ENCODE data around the gene PYHIN1. TPM values are rescaled to one million over a fixed set of nuclear protein-coding genes. Genes with fewer than 3 reads are reported as not detected.

PYHIN1 gene
- total and polyA plus RNA-seq, 7 experiments from 2014 or later, result 8.4 to 48.2 (median 32.1) TPM

DNA sequence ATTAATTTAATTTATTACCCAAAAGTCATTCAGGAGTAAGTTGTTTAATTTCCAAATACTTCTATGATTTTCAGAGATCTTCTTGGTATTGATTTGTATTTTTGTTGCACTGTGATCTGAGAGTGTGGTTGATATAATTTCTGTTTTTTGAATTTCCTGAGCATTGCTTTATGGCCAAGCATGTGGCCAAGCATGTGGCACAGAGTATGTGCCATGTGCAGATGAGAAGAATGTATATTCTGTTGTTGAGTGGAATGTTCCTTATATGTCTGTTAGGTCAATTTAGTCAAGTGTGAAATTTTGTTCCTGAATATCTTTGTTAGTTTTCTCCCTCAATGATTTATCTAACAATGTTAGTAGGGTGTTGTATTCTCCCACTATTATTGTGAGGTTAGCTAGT is 53.0 kb downstream of the PYHIN1 start:
- H3K36me3 Mint-ChIP-seq, result peaks cover 8 to 55% (median 42%) of the 10 kb centered on the region in 5 donors
- H3K27ac Mint-ChIP-seq, result no peak overlapping the region
- no peaks in the 10 kb centered on the region for H3K27me3 ChIP-seq (ENCODE audit: control insufficient read depth in 2 of 2, insufficient read depth in 2 of 2, low read length in 2 of 2)
- no peaks in the 10 kb centered on the region for H3K9me3 ChIP-seq (ENCODE audit: control insufficient read depth in 2 of 3, low read length in 3 of 3)
- H3K36me3 ChIP-seq (ENCODE audit: control insufficient read depth in 2 of 3, insufficient read depth in 3 of 3, low read length in 3 of 3), result no peaks in the 10 kb centered on the region
- H3K27ac ChIP-seq (ENCODE audit: low read depth, low read length), result no peak overlapping the region
- ChIA-PET POLR2A (no interaction called here), CTCF (no interaction called here)
- H3K4me3 ChIP-seq (ENCODE audit: low read length), result no peak overlapping the region
- DNase-seq (no peak), ATAC-seq (no peak)
- H3K4me3 Mint-ChIP-seq, result no peak overlapping the region
- peaks cover 0 to 17% (median 0%) of the 10 kb centered on the region in 5 donors for H3K27me3 Mint-ChIP-seq
- H3K9me3 Mint-ChIP-seq, result peaks cover 0 to 52% (median 30%) of the 10 kb centered on the region in 11 donors
- no peaks in the 10 kb centered on the region for H3K4me1 ChIP-seq (ENCODE audit: control insufficient read depth in 2 of 2, insufficient read depth in 2 of 2, low read length in 2 of 2)
- peaks cover 0 to 7% (median 0%) of the 10 kb centered on the region in 7 donors for H3K4me1 Mint-ChIP-seq
- intact Hi-C loops (cut with micrococcal nuclease), result no loop called here

DNA sequence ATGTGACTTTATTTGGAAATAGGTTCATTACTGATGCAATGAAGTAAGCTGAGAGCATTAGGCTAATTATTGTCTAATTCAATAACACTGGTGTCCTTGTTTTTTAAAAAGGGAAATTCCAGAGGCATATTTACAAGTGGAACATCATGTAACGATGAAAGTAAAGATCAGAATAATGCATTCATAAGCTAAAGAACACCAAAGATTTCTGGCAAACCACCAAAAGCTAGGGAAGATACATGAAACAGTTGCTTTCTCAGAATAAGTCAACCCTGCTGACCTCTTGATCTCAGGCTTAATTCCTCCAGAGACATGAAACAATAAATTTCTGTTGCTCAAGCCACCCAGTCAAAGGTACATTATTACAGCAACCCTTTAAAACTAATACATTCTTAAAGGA is 58.1 kb downstream of the PYHIN1 start:
- Histone ChIP-seq H3K4me3 (ENCODE audit: low read length) (no peak overlapping the region), H3K36me3 (ENCODE audit: control insufficient read depth in 2 of 3, insufficient read depth in 3 of 3, low read length in 3 of 3) (no peaks in the 10 kb centered on the region), H3K4me1 (ENCODE audit: control insufficient read depth in 2 of 2, insufficient read depth in 2 of 2, low read length in 2 of 2) (no peaks in the 10 kb centered on the region), H3K9me3 (ENCODE audit: control insufficient read depth in 2 of 3, low read length in 3 of 3) (no peaks in the 10 kb centered on the region), H3K27me3 (ENCODE audit: control insufficient read depth in 2 of 2, insufficient read depth in 2 of 2, low read length in 2 of 2) (no peaks in the 10 kb centered on the region), H3K27ac (ENCODE audit: low read depth, low read length) (no peak overlapping the region)
- ChIA-PET CTCF (interaction anchor here (1.1 kb wide), 1 partner anchor 9 kb away, joined by 3 read pairs; no protein-coding TSS in a partner anchor), POLR2A (no interaction called here)
- H3K27me3 Mint-ChIP-seq, result peaks cover 0 to 4% (median 0%) of the 10 kb centered on the region in 5 donors
- peaks cover 4 to 58% (median 41%) of the 10 kb centered on the region in 5 donors for H3K36me3 Mint-ChIP-seq
- H3K4me3 Mint-ChIP-seq, result no peak overlapping the region
- no peak overlapping the region for H3K27ac Mint-ChIP-seq
- intact Hi-C loops (cut with micrococcal nuclease), result no loop called here
- peaks cover 0 to 7% (median 0%) of the 10 kb centered on the region in 7 donors for H3K4me1 Mint-ChIP-seq
- ATAC-seq, result no peak
- H3K9me3 Mint-ChIP-seq, result peaks cover 0 to 34% (median 11%) of the 10 kb centered on the region in 11 donors
- no peak for DNase-seq

DNA sequence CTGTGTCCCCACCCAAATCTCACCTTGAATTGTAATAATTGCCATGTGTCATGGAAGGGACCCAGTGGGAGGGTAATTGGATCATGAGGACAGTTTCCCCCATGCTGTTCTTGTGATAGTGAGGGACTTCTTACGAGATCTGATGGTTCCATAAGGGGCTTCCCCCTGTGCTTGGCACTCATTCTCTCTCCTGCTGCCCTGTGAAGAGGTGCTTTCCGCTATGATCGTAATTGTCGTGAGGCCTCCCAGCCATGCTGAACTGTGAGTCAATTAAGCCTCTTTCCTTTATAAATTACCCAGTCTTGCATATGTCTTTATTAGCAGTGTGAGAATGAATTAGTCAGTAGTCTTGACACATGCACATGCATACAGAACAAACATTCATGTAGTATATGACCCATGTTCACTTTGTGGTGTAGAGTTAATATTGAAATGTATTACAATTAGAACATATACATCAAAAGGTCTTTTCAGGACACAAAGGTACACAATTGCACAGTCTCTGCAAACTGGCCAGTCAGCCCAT is 61.5 kb downstream of the PYHIN1 start:
- ATAC-seq, result no peak
- H3K9me3 Mint-ChIP-seq, result peaks cover 0 to 29% (median 2%) of the 10 kb centered on the region in 11 donors
- intact Hi-C loops (cut with micrococcal nuclease), result loop anchor here in 1 of 2 donors (10.0 kb wide), 2 partner anchors 328 to 1028 kb away; no protein-coding TSS in a partner anchor

DNA sequence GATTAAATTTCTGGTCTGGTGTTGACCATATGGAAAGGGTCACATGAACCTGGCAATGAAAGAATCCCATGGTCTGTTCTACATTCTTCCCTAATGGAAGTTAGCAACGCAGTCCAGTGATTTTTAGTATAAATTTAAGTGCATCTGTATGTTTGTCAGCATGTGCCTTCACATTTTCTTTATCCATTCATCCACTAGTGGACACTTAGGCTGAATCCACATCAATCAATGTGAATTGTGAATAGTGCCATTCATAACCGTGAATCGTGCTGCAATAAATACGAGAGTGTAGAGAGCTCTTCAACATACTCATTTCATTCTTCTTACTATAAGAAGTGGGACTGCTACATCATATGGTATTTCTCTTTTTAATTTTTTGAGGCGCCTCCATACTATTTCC is 65.6 kb downstream of the PYHIN1 start:
- no peak overlapping the region for H3K27ac ChIP-seq (ENCODE audit: low read depth, low read length)
- H3K4me1 Mint-ChIP-seq, result peaks cover 6 to 36% (median 16%) of the 10 kb centered on the region in 7 donors
- no peaks in the 10 kb centered on the region for H3K9me3 ChIP-seq (ENCODE audit: control insufficient read depth in 2 of 3, low read length in 3 of 3)
- no peaks in the 10 kb centered on the region for H3K27me3 ChIP-seq (ENCODE audit: control insufficient read depth in 2 of 2, insufficient read depth in 2 of 2, low read length in 2 of 2)
- no peak for ATAC-seq
- no peaks in the 10 kb centered on the region for H3K27me3 Mint-ChIP-seq
- H3K27ac Mint-ChIP-seq, result peak overlapping the region in 1 of 9 donors; percentile 70
- no peak for DNase-seq
- H3K36me3 Mint-ChIP-seq, result peaks cover 0 to 33% (median 8%) of the 10 kb centered on the region in 5 donors
- no peak overlapping the region for H3K4me3 Mint-ChIP-seq
- ChIA-PET POLR2A (interaction anchor here (0.6 kb wide), 1 partner anchor 749 kb away, joined by 3 read pairs; no protein-coding TSS in a partner anchor), CTCF (interaction anchor here (2.5 kb wide), 1 partner anchor 793 kb away, joined by 15 read pairs; no protein-coding TSS in a partner anchor)
- H3K9me3 Mint-ChIP-seq, result peaks cover 0 to 22% (median 0%) of the 10 kb centered on the region in 11 donors
- no peak overlapping the region for H3K4me3 ChIP-seq (ENCODE audit: low read length)
- H3K36me3 ChIP-seq (ENCODE audit: control insufficient read depth in 2 of 3, insufficient read depth in 3 of 3, low read length in 3 of 3), result no peaks in the 10 kb centered on the region
- peaks cover 6 to 21% of the 10 kb centered on the region in 2 donors for H3K4me1 ChIP-seq (ENCODE audit: control insufficient read depth in 2 of 2, insufficient read depth in 2 of 2, low read length in 2 of 2)
- intact Hi-C loops (cut with micrococcal nuclease), result loop anchor here in 1 of 2 donors (10.0 kb wide), 2 partner anchors 332 to 1032 kb away; no protein-coding TSS in a partner anchor

More for the DNA sequence above, 61.5 kb downstream of the PYHIN1 start:
- ChIA-PET CTCF (no interaction called here), POLR2A (no interaction called here)
- Histone ChIP-seq H3K36me3 (ENCODE audit: control insufficient read depth in 2 of 3, insufficient read depth in 3 of 3, low read length in 3 of 3) (no peaks in the 10 kb centered on the region), H3K27ac (ENCODE audit: low read depth, low read length) (no peak overlapping the region), H3K4me3 (ENCODE audit: low read length) (no peak overlapping the region), H3K4me1 (ENCODE audit: control insufficient read depth in 2 of 2, insufficient read depth in 2 of 2, low read length in 2 of 2) (peaks cover 0 to 11% of the 10 kb centered on the region in 2 donors), H3K9me3 (ENCODE audit: control insufficient read depth in 2 of 3, low read length in 3 of 3) (no peaks in the 10 kb centered on the region), H3K27me3 (ENCODE audit: control insufficient read depth in 2 of 2, insufficient read depth in 2 of 2, low read length in 2 of 2) (no peaks in the 10 kb centered on the region)
- DNase-seq, result no peak
- H3K4me3 Mint-ChIP-seq, result no peak overlapping the region
- peaks cover 0 to 55% (median 25%) of the 10 kb centered on the region in 5 donors for H3K36me3 Mint-ChIP-seq
- H3K27me3 Mint-ChIP-seq, result peaks cover 0 to 3% (median 0%) of the 10 kb centered on the region in 5 donors
- no peak overlapping the region for H3K27ac Mint-ChIP-seq
- H3K4me1 Mint-ChIP-seq, result peaks cover under 1 to 23% (median 10%) of the 10 kb centered on the region in 7 donors

DNA sequence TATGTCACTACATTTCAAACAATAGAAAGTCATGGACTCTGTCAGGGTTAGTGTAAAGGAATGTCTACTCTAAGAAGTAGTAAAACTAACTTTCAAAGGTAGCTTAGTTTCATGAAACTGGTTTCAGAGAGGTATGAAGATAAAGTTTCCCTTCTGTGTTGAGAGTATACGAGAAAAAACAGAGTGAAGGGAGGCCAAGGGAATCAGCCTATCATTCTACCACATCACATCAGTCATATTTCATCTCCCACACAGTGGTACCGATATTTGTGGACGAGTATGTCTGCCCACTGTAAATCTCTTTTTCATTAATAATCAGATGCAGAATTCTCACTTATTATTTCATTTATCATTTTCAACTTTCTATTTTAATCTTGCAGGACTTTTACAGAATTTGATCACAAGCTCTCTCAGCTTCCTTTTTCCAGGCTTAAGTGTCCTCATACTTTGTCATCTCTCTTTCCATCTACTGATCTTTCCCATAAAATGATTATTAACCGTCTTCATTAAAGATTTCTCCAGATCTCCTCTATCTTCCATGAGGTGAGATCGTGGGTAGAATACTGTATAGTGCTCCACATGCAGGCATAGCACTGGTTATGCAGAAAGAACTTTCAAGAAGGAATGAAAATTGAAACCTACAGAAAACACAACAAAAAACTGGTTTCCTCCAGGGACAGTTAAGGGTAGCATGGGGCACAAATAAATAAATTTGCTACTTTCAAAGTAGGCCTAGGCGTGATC is 66.9 kb downstream of the PYHIN1 start:
- H3K4me3 Mint-ChIP-seq, result peak overlapping the region in 7 of 10 donors; percentile 1 to 65 (median 44)
- peak overlapping the region; percentile 9 to 70 (median 48) for H3K27ac Mint-ChIP-seq
- ChIA-PET CTCF (interaction anchor here (0.6 to 2.5 kb wide), 9 partner anchors 8 to 794 kb away, joined by 3 to 15 read pairs (median 4); no protein-coding TSS in a partner anchor), POLR2A (interaction anchor here (0.9 to 1.3 kb wide), 2 partner anchors 10 to 12 kb away, joined by 3 to 7 read pairs; partner anchors contain the start of gene IFI16)
- Histone ChIP-seq H3K4me3 (ENCODE audit: low read length) (no peak overlapping the region), H3K36me3 (ENCODE audit: control insufficient read depth in 2 of 3, insufficient read depth in 3 of 3, low read length in 3 of 3) (no peaks in the 10 kb centered on the region), H3K27ac (ENCODE audit: low read depth, low read length) (no peak overlapping the region), H3K27me3 (ENCODE audit: control insufficient read depth in 2 of 2, insufficient read depth in 2 of 2, low read length in 2 of 2) (no peaks in the 10 kb centered on the region), H3K9me3 (ENCODE audit: control insufficient read depth in 2 of 3, low read length in 3 of 3) (no peaks in the 10 kb centered on the region), H3K4me1 (ENCODE audit: control insufficient read depth in 2 of 2, insufficient read depth in 2 of 2, low read length in 2 of 2) (peaks cover 6 to 21% of the 10 kb centered on the region in 2 donors)
- H3K27me3 Mint-ChIP-seq, result no peaks in the 10 kb centered on the region
- DNase-seq (no peak), ATAC-seq (peak; percentile 55)
- peaks cover 6 to 36% (median 16%) of the 10 kb centered on the region in 7 donors for H3K4me1 Mint-ChIP-seq
- intact Hi-C loops (cut with micrococcal nuclease), result loop anchor here (1.0 to 10.0 kb wide), 12 partner anchors 11 to 1033 kb away; partner anchors contain the start of genes IFI16 (in 1 of the 2) and PYHIN1 (in 1 of the 2)
- H3K36me3 Mint-ChIP-seq, result peaks cover 0 to 21% (median 0%) of the 10 kb centered on the region in 5 donors
- peaks cover 0 to 13% (median 0%) of the 10 kb centered on the region in 11 donors for H3K9me3 Mint-ChIP-seq

DNA sequence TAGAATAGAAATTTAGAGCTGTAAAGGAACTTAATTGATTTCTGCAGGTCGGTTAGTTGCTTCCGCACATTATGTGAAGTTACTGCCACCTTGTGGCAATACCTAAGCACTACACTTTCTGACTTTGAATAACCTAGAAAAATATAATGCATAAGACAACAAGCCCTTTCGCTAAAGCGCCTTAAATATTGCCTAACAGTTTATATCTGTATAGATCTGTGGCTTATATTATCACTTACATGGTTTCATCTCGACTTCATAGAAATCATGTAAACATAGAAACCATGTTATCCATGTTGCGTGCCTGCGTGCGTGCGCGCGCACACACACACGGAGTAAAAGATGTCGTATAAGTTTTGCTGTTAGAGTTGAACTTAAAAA is 67.4 kb downstream of the PYHIN1 start:
- no peaks in the 10 kb centered on the region for H3K27me3 Mint-ChIP-seq
- no peak overlapping the region for H3K27ac ChIP-seq (ENCODE audit: low read depth, low read length)
- peak overlapping the region in 7 of 10 donors; percentile 1 to 65 (median 44) for H3K4me3 Mint-ChIP-seq
- H3K9me3 ChIP-seq (ENCODE audit: control insufficient read depth in 2 of 3, low read length in 3 of 3), result no peaks in the 10 kb centered on the region
- DNase-seq, result peak in 7 of 9 donors; percentile 43 to 74 (median 65)
- H3K36me3 ChIP-seq (ENCODE audit: control insufficient read depth in 2 of 3, insufficient read depth in 3 of 3, low read length in 3 of 3), result no peaks in the 10 kb centered on the region
- H3K4me3 ChIP-seq (ENCODE audit: low read length), result no peak overlapping the region
- no peaks in the 10 kb centered on the region for H3K27me3 ChIP-seq (ENCODE audit: control insufficient read depth in 2 of 2, insufficient read depth in 2 of 2, low read length in 2 of 2)
- peaks cover 0 to 16% (median 0%) of the 10 kb centered on the region in 5 donors for H3K36me3 Mint-ChIP-seq
- H3K27ac Mint-ChIP-seq, result peak overlapping the region in 5 of 9 donors; percentile 10 to 70 (median 48)
- ChIA-PET POLR2A (interaction anchor here (1.3 kb wide), 1 partner anchor 12 kb away, joined by 7 read pairs; the partner anchor contains the start of gene IFI16), CTCF (interaction anchor here (0.9 to 2.5 kb wide), 8 partner anchors 9 to 795 kb away, joined by 3 to 15 read pairs (median 4); no protein-coding TSS in a partner anchor)
- peaks cover 0 to 10% (median 0%) of the 10 kb centered on the region in 11 donors for H3K9me3 Mint-ChIP-seq
- intact Hi-C loops (cut with micrococcal nuclease), result loop anchor here (1.0 to 10.0 kb wide), 13 partner anchors 10 to 1034 kb away; partner anchors contain the start of genes IFI16 (in 1 of the 2) and PYHIN1 (in 1 of the 2)
- H3K4me1 Mint-ChIP-seq, result peaks cover 6 to 36% (median 16%) of the 10 kb centered on the region in 7 donors
- ATAC-seq, result peak; percentile 88
- H3K4me1 ChIP-seq (ENCODE audit: control insufficient read depth in 2 of 2, insufficient read depth in 2 of 2, low read length in 2 of 2), result peaks cover 6 to 21% of the 10 kb centered on the region in 2 donors

Measured in naive thymus-derived CD4-positive, alpha-beta T cell (primary cell).